ENCODE results near the gene CRYBA2.

The CRYBA2 gene

DNA sequence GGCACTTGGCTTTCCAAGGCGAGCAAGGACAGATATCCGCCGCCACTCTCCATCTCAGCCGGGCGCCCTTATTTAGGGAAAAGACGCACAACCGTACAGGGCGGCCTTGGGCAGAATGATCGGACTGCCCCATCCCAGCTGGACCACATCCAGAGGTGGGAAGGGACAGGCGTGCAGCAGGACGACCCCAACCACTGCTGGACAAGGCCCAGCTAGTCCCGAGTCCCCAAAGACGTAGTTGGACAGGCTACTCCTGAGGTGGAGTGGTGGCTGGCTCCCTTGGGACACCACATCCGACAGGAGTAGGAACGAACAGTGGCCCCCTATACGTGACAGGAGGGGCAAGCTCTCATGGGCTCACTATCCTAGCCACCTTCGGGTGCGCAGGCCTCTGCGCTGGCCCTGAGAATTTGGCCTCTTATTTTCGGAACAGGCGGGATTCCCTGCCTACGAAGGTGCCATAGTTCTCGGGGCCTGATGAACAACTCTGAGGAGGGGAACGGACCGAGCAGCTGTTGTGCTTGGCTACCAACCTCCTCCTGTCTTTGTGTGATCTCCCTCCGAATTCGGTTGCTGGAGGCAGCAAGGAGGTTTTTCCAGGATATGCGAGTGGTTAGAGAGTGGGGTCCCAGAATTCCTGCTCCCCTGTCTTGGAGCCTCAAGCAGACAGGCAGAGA is 10.5 kb downstream of the CRYBA2 start:
- no peak for DNase-seq (ENCODE audit: low spot score)

DNA sequence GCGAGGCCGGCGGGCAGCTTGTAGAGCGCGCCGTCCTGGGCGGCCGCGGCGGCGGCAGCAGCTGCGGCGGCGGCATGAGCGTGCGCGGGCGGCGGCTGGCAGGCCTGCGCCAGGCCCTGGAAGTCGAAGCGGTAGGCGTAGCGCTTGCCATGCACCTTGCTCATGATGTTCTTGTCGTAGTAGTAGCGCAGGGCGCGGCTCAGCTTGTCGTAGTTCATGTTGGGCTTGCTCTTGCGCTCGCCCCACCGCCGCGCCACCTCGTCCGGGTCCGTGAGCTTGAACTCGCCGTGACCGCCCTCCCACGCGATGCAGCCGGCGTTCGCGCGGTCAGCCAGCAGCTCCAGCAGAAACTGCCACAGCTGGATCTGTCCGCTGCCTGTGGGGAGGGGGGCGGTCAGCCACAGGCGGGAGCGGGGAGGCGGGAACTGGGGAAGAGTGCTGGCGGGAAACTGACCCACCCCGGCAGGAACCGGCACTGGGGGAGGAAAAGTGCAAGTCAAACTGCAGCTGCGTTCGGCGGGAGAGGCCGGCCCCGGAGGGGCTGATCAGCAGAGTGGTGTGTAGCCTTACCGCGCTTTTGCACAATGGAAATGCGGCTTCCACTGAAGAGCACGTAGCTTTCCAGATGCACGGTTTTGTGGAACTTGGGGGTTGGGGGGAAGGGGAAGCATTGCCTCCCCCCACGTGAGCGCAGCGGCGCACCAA is 11.2 kb downstream of the CRYBA2 start:
- DNase-seq (ENCODE audit: low spot score): no peak

DNA sequence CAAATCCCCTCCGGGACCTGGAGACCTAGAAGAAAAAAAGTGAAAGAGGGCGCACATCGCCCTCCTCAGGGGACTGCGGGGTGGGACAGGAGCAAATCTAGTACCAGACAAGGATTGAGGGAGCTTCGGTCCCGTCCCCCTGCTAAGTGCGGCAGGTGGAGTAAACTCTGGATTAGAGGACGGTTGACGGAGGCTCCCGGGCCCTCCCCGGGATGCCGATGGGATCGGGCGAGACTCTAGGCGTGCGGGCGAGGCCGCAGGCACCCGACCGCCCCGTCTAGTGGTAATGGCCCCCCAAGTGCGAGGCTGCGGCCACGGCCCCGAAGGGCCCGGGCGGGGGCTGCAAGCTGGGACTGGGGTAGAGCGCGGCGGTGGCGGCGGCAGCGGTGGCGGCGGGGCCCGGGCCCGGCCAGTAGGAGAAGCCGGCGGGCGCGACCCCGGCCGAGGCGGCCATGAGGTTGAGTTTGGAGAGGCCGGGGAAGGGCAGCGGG is 11.8 kb downstream of the CRYBA2 start:
- no peak for DNase-seq (ENCODE audit: low spot score)

DNA sequence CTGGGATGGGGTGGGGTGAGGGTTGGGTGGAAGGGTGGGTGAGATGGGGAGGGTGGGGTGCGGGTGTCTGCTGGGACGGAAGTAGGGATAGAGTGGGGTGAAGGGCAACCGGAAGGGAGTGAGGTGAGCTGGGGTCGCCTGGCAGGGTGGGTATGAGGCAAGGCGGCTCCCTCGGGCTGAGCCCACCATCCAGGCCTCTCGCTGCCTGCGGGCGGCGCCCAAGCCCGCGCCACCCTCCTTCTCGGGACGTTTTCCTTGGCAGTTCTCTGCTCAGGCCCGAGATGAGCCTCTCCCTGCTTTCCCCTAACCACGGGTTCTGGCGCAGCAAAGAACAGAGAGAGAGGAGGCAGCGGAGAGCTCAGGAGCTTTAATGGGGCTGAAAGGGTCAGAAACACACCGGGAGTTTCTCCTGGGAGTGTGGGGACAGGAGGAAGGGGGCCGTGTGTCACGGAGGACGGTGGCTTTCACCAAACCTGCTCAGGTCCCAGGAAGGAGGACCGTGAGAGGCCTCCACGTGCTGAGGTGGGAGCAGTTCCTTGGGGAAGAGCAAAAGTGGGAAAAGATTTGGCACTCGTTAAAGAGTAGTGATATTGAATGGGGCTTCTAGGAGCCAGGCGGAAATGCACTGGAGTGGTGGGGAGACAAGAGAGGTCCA is 12.4 kb downstream of the CRYBA2 start:
- no peak for DNase-seq (ENCODE audit: low spot score)

DNA sequence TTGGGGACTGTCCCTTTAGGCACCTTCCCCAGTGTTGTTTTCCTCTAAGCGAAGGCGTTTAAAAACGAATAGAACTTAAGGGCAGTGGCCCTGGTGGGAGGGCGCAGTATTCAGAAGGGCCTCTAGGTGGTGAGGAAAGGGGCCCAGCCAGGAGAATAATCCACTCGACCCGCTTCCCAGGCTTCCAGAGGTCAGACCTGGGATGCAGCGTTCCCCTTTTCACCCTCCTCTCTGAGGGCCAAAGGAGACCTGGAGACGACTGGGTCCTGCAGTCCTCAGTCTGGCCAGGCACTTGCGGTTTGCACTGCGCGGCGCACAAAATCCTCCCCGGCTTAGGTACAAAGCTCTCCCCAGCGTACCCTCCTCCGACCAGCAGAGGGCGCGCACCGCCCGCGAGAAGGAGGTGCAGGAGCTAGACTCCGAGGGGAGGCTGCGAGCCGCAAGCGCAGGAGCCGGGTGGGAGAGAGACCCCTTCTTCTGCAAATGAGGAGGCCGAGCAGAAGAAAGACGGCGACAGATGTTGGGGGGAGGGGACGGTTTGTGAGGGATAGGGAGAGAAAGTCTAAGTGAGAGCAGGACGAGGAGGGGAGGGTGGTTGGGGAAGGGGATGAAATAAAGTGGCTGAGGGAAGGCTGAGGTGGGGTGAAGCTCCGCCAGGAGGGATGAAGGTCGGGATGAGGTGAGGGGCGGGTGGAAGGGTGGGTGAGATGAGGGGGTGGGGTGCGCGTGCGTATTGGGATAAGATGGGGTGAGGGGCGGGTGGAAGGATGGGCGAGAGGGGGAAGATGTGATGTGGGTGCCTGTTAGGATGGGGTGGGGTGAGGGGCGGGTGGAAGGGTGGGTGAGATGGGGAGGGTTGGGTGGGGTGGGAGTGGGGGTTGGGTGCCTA is 13.1 kb downstream of the CRYBA2 start:
- DNase-seq (ENCODE audit: low spot score): peak; percentile 86

DNA sequence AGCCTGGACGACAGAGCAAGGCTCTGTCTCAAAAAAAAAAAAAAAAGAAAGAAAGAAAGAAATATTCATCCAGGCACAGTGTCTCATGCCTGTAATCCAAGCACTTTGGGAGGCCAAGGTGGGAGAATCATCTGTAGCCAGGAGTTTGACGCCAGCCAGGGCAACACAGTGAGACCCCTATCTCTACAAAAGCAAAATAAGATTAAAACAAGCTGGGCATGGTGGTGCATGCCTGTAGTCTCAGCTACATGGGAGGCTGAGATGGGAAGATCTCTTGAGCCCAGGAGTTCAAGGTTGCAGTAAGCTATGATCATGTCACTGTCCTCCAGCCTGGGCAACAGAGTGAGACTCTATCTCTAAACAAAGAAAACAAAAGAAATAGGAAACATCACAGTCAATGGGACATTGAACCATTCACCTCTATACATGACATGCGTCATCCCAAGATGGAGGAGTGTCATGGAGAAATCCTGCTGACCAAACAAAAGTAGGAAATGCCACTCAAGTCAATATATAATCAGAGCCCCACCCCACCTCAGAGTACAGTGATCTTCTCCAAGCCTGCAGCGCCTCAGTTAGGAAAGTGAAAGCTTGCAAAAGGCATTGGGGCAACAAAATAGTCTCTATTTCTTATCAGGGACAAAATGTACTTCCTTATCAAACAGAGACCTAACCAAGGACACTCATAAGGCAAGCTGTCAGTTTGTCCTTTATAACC is 18.0 kb downstream of the CRYBA2 start:
- no peak for DNase-seq (ENCODE audit: low spot score)

DNA sequence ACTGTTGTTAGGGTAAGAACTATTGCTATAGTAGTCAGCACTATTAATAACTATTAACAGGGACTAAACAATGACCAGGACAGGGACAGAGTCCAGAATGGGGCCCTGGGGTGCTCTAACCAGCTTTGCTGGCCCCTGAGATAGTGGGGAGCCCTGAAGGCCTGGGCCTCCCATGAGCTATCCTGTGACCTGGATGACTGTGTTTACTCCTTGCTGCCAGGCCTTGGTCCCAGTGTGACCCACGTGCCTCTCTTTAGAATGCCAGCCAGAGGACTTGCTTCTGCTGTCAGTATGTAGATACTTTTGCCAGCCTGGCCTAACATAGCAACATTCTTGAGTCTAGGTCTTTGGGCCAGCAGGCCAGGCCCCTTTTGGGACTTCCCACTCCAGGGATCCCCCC is 22.3 kb downstream of the CRYBA2 start:
- DNase-seq (ENCODE audit: low spot score): no peak

DNA sequence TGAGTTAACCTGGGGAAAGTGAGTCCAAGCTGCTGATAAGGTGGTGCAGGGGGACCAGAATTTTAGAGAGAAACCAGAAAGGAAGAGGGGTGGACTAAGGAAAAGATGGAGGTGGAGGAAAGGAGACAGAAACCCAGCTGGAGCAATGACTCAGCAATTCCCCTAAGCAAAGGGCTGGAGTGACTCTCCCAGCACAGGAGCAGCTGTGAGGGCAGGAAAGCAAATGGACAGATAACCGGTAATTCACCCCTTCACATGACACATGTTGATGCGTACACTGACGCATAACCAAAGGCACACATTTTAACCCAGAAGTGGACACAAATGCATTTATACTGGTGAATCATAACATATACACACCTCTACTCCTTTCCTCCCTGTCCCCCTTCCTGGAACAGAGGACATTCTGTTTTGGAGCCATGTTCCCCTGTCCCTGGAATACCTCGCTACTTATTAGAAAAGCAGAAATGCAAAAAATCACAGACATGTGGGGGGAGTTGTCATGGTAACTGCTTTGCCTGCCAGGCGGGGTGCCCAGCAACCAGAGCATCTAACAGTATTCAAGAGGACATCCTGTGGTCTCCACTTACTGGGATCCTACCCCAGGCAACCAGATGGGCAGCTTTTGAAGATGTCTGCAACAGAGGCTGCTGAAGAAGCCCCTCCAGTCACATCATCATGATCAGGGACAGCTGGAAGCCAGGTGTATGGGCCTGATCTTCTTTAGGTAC is 29.0 kb downstream of the CRYBA2 start:
- peak; percentile 68 for DNase-seq (ENCODE audit: low spot score)

DNA sequence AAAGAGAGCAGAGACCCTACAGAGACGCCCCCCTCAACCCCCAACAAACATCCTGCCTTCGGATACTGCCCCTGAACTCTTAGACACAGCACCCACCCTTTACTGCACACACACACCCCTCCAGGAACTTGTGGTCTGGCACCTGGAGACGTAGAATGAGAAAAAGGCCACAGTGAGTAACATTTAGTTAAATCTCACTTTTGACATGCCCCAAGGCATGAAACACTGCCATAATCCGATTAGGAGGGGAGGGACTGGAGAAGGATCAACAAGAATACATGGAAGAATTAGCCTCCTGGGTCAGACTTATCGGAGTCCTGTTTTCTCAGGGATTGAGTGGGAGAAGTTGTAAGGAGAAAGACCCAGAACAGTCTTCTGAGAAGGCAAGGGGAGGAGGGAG is 29.6 kb downstream of the CRYBA2 start:
- no peak for DNase-seq (ENCODE audit: low spot score)

DNA sequence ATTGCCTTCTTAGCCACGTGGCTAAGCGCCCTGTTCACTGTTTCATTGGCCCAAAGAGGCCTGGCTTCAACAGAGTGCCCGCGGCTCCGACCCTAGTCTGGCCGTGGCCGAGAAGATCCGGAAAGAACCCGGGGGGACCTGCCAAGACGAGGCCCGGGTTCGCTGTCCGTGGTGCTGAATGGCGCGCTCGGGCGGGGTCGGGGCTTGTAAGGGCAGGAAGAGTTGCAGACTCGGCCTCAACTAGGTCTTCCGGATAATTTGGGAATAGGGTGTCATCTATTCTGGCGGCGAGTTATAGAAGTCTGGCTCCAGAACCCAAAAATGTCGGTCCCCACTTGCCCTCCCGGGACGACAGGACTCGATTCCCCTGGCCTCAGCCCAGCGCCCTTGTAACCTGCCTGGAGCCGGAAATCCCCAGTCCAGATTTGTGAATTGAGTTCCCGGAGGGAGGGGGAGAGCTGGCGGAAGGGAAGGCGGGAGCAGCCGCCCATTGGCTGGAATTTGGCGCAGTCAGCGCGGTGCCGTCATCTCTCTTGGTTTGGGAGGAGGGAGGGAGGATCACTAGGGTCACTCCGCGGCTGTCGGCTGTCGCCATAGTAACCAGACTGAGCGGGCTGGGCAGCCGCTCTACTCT is 30.2 kb downstream of the CRYBA2 start:
- peak; percentile 78 for DNase-seq (ENCODE audit: low spot score)

DNA sequence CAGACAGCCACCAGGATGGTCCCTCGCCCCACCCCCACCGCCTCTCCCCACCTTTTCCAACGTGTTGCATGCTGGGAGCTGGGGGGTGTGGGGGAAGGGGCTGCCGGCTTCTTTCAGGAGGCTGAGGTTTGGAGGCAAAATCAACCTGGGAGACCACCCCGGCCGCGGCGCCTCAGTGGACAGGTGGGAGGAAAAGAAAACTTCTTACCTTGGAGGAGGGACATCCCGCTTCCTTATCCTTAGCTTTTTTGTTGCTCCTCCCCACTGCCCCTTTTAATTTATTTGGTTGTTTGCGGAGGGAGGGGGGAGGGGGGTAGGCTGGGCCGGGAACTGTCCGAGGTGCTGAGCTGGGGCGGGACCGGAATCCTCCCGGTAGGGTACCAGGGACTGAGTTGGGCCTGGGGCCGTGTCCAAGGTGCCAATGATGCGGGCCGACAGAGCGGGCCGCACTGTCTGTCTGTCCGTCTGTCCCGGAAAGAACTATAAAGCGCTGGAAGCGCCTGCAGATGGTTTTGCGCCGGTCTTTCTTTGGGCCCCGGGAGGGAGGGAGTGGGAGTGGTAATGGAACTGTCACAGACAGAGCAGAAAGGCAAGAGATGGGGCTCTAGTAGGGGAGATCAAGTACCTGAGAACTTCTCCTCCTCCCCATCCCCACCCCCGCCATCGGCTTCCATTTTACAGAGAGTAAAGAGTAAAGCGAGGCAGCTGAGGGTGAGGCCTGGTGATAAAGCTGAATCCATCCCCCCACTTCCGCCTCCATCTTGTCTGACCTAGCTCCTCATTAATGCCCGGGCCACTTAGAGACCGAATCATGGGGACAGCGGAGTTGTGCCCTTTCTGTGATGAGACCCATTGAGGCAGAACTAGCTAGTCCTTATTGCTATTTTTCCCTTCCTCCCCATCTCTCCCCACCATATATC is 31.3 kb downstream of the CRYBA2 start:
- DNase-seq (ENCODE audit: low spot score): no peak

DNA sequence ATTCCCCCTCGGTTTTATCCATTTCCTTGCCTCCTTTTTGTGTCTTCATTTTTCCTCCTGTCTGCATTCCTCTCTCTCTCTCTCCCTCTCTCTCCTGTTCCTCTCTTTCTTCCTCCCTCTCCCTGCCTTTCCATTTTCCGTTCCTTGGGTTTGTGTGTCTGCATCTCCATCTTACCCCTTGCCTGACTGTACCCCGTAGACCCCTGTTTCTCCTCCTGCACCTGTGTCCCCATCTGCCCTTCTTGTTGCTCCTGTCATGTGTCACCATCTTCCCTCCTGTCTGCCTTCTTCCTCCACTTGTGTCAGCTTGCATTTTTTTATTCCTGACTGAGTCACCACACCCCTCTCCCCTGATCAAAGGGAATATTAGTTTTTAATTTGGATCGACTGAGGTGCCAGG is 32.0 kb downstream of the CRYBA2 start:
- DNase-seq (ENCODE audit: low spot score): no peak

DNA sequence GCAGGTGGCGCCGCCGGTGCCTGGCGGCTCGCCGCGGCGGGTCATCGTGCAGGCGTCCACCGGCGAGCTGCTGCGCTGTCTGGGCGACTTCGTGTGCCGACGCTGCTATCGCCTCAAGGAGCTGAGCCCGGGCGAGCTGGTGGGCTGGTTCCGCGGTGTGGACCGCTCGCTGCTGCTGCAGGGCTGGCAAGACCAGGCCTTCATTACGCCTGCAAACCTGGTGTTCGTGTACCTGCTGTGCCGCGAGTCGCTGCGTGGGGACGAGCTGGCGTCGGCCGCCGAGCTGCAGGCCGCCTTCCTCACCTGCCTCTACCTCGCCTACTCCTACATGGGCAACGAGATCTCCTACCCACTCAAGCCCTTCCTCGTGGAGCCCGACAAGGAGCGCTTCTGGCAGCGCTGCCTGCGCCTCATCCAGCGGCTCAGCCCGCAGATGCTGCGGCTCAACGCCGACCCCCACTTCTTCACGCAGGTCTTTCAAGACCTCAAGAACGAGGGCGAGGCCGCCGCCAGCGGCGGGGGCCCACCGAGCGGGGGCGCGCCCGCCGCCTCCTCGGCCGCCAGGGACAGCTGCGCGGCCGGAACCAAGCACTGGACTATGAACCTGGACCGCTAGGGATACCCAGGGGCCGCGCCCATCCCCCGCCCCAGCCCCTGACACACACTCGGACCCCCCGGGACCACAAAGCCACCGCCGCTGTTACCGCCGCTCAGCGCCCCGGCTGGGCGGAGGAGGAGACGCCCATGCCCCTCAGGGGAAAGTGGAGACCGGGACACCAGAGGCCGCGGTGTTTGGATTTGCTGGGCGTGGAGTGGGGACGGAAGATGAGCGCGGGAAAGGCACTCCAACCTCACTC is 32.7 kb downstream of the CRYBA2 start:
- DNase-seq (ENCODE audit: low spot score): no peak

DNA sequence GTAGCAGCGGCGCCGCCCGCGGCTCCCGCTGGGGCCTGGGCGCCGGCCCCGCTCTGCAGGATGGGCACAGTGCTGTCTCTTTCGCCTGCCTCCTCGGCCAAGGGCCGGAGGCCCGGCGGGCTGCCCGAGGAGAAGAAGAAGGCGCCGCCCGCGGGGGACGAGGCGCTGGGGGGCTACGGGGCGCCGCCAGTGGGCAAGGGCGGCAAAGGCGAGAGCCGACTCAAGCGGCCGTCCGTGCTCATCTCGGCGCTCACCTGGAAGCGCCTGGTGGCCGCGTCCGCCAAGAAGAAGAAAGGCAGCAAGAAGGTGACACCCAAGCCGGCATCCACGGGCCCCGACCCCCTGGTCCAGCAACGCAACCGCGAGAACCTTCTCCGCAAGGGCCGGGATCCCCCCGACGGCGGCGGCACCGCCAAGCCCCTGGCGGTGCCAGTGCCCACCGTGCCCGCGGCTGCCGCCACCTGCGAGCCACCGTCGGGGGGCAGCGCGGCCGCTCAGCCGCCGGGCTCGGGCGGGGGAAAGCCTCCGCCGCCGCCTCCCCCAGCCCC is 33.4 kb downstream of the CRYBA2 start:
- no peak for DNase-seq (ENCODE audit: low spot score)

DNA sequence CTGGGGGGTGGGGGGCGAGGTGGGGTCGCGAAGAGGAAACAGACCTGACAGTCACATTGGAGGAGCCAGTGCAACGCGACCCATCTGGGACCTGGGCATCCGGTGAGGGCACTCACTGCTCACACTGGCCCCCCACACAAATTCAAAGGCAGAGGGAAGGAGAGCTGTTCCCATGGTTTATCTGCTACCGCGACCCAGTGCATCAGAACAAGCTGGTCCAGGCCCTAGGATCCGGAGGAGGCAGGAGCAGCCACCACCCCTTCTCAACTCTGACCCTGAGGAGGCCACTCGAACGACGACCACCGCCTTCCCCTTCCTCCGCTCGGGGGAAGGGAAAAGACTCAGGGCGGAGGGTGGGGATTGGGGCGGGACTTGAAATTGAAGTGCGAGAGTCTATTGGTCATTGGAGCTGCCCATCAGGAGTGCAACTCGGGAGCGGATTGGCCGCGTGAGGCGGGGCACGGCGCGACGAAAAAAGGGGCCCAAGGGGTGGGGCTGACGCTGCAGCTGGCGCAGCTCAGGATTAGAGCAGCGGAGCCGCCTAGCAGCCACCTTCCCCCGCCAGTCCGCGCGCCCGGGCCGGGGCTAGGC is 34.0 kb downstream of the CRYBA2 start, which contains the start of gene CDK5R2:
TSS of gene CDK5R2 (plus strand) at position 526 of the 591 bp plus-strand sequence. CDS start 155 bp downstream, outside the sequence.
- peak; percentile 90 for DNase-seq (ENCODE audit: low spot score)

DNA sequence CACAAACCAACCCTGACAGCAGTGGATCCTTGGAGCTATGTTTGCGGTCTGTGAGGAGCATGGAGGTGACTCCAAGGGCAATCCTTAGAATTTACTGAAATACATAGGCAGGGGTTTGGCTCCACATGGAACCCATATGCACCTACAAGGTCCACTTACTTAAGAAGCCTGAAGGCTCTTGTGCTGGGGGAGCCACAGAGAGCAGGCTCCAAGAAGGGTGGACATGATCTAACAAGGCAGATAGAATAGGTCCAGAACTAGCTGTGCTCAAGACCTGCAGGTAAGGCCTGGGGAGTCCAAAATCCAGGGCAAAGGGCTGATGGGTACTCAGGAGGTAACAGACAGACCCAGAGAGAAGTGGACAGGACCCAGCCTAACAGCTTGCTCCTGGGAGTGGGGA is 34.9 kb downstream of the CRYBA2 start:
- DNase-seq (ENCODE audit: low spot score): no peak

DNA sequence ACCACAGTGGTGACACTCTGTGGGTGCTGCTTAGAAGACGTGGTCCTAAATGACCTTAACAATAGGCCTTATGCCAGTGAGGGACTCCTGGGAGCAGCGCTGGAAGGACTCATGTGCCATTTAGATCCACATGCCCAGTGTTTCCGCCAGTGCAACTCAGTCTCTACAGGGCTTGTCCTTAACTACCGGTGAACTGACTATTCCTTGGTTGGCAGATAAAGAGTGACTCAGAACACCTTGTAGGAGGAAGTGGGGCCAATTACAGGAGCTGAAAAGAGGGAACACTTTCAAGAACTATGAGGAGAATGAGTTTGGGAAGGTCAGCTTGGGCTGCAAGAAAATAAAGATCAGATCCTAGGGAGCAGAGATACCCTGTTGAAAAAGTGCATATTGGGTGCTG is 35.6 kb downstream of the CRYBA2 start:
- no peak for DNase-seq (ENCODE audit: low spot score)
